HepG2 (cell line): ENCODE data around the gene ALMS1. TPM values are rescaled to one million over a fixed set of nuclear protein-coding genes. Genes with fewer than 3 reads are reported as not detected.

Experiments
- ATAC-seq: fragments of 200-7000 bp; cut with Tn5 transposase; 3 replicates; pipeline ENCODE4 v1.9.1; 2020; ENCODE audit warnings: mild to moderate bottlenecking, moderate library complexity
- BruUV-seq: library from RNA; stranded (reverse); fragments of 400-500 nt; replicated peaks from 2 replicates; lab custom pipeline; 2021; lab: Mats Ljungman, UMichigan
- CTCF ChIA-PET: fragments of 300-600 bp; formaldehyde crosslinking; extraction: SDS; loops from one replicate; lab custom pipeline; 2021; ENCODE audit warnings: low total read pairs, inconsistent platforms, low intra/inter-chr PET ratio; lab: Yijun Ruan, JAX
- POLR2A ChIA-PET: fragments of 350-600 bp; sonication (Branson Sonifier 250); formaldehyde crosslinking; loops from one replicate; lab custom pipeline; 2020; ENCODE audit warnings: antibody characterized with exemption, inconsistent platforms; lab: Yijun Ruan, JAX
- DNase-seq: peaks from one replicate; pipeline ENCODE4 v3.0.0-alpha.2; 2015; ENCODE audit warnings: low spot score
- FAIRE-seq: peaks from 3 replicates; lab custom pipeline; 2011; peaks lifted over from hg19 to GRCh38; lab: Jason Lieb, UNC
- H2AFZ ChIP-seq: one replicate; pipeline ENCODE4 v1.6.1; 2011; ENCODE audit warnings: low read length, inconsistent platforms
- H3K27ac ChIP-seq: fragments of 300-600 bp; 3 replicates; pipeline ENCODE4 v1.8.0; 2011; ENCODE audit warnings: mixed run types, mild to moderate bottlenecking, mixed read lengths, low read length, inconsistent platforms; ENCODE audit not compliant: insufficient read depth; ENCODE audit errors: extremely low read length
- H3K27me3 ChIP-seq, 2 experiments: fragments of 200-600 bp in 1 of 2; 2 replicates in 1 of 2; 3 replicates in 1 of 2; pipeline versions ENCODE4 v1.6.0 to v1.8.0; 2011; ENCODE audit warnings: low read length in 2 of 2, mild to moderate bottlenecking in 2 of 2, moderate library complexity in 2 of 2, inconsistent platforms in 1 of 2; ENCODE audit not compliant: insufficient read depth in 2 of 2, control insufficient read depth in 1 of 2
- H3K36me3 ChIP-seq, 2 experiments: fragments of 200-600 bp in 1 of 2; replicated peaks in 1 of 2; 2 replicates in 1 of 2; 3 replicates in 1 of 2; pipeline versions ENCODE4 v1.5.1 to v1.8.0; 2011; ENCODE audit warnings: low read length in 2 of 2, inconsistent platforms in 1 of 2; ENCODE audit not compliant: insufficient read depth in 2 of 2, control insufficient read depth in 1 of 2
- H3K4me1 ChIP-seq: 2 replicates; pipeline ENCODE4 v1.5.1; 2012; ENCODE audit warnings: low read length, inconsistent platforms; ENCODE audit not compliant: insufficient read depth
- H3K4me2 ChIP-seq: 2 replicates; pipeline ENCODE4 v1.6.0; 2011; ENCODE audit warnings: low read depth, low read length, inconsistent platforms
- H3K4me3 ChIP-seq, 3 experiments: fragments of 200-600 bp in 1 of 3; sonication (generic), shearing (Covaris generic) in 1 of 3; replicated peaks in 1 of 3; 2 replicates each; pipeline ENCODE4 v1.5.1; 2011 to 2016; ENCODE audit warnings: low read length in 3 of 3, inconsistent platforms in 2 of 3, low read depth in 2 of 3, mild to moderate bottlenecking in 2 of 3, control low read depth in 1 of 3, mixed read lengths in 1 of 3; ENCODE audit not compliant: insufficient read depth in 1 of 3
- H3K79me2 ChIP-seq: one replicate; pipeline ENCODE4 v1.6.1; 2011; ENCODE audit warnings: low read length, inconsistent platforms; ENCODE audit not compliant: insufficient read depth
- H3K9ac ChIP-seq: 2 replicates; pipeline ENCODE4 v1.6.0; 2011; ENCODE audit warnings: mild to moderate bottlenecking, low read depth, low read length, inconsistent platforms; ENCODE audit not compliant: insufficient read depth
- H3K9me3 ChIP-seq: 2 replicates; pipeline ENCODE4 v1.5.1; 2012; ENCODE audit warnings: mild to moderate bottlenecking, low read length
- H4K20me1 ChIP-seq: 2 replicates; pipeline ENCODE4 v1.6.0; 2011; ENCODE audit warnings: inconsistent platforms, mild to moderate bottlenecking, low read length, moderate library complexity; ENCODE audit not compliant: insufficient read depth
- ADNP ChIP-seq: sonication (generic); formaldehyde crosslinking; IDR thresholded peaks from 2 replicates; pipeline ENCODE4 v1.4.0; 2020; ENCODE audit warnings: missing genetic modification reagents
- ATAD3A ChIP-seq: sonication (generic); formaldehyde crosslinking; IDR thresholded peaks from 2 replicates; pipeline ENCODE4 v1.4.0; 2020; ENCODE audit warnings: missing genetic modification reagents
- ATRX ChIP-seq: sonication (generic); formaldehyde crosslinking; IDR thresholded peaks from 2 replicates; pipeline ENCODE4 v1.4.0; 2020; ENCODE audit warnings: missing genetic modification reagents, borderline replicate concordance
- CBX2 ChIP-seq, 2 experiments: fragments of 200-600 bp in 1 of 2; sonication (generic); formaldehyde crosslinking in 1 of 2; IDR thresholded peaks; 2 replicates each; pipeline versions ENCODE4 v1.7.0 to v1.8.1; 2018 to 2022; ENCODE audit warnings: low read depth in 2 of 2, low read length in 1 of 2, mild to moderate bottlenecking in 1 of 2, missing genetic modification reagents in 1 of 2
- E2F5 ChIP-seq: sonication (generic); formaldehyde crosslinking; conservative IDR thresholded peaks from 2 replicates; pipeline ENCODE4 v1.4.0; 2020; ENCODE audit warnings: missing genetic modification reagents
- HDAC1 ChIP-seq: sonication (generic); formaldehyde crosslinking; IDR thresholded peaks from 2 replicates; pipeline ENCODE4 v1.5.1; 2020; ENCODE audit warnings: mild to moderate bottlenecking, missing genetic modification reagents
- KDM3A ChIP-seq: IDR thresholded peaks from 2 replicates; pipeline ENCODE4 v1.6.1; 2018; ENCODE audit warnings: low read depth, missing compliant biosample characterization
- RERE ChIP-seq: IDR thresholded peaks from 2 replicates; pipeline ENCODE4 v1.6.1; 2016; ENCODE audit warnings: low read depth, missing genetic modification reagents, missing compliant biosample characterization
- RXRA ChIP-seq: sonication (generic); formaldehyde crosslinking; IDR thresholded peaks from 2 replicates; pipeline ENCODE4 v1.5.1; 2020; ENCODE audit warnings: missing genetic modification reagents
- SNAI1 ChIP-seq: sonication (generic); formaldehyde crosslinking; IDR thresholded peaks from 2 replicates; pipeline ENCODE4 v1.5.0; 2020; ENCODE audit warnings: mild to moderate bottlenecking, missing genetic modification reagents, borderline replicate concordance
- ZNF280B ChIP-seq: sonication (generic); formaldehyde crosslinking; IDR thresholded peaks from 2 replicates; pipeline ENCODE4 v1.5.0; 2020; ENCODE audit warnings: missing genetic modification reagents, mild to moderate bottlenecking, borderline replicate concordance
- ZNF543 ChIP-seq: sonication (generic); formaldehyde crosslinking; IDR thresholded peaks from 2 replicates; pipeline ENCODE4 v1.4.0; 2020; ENCODE audit warnings: mild to moderate bottlenecking, missing genetic modification reagents
- ZNF614 ChIP-seq: IDR thresholded peaks from 2 replicates; pipeline ENCODE4 v1.6.1; 2018; ENCODE audit warnings: missing biosample characterization, missing genetic modification reagents, inconsistent platforms, borderline replicate concordance
- ZNF782 ChIP-seq: sonication (generic); formaldehyde crosslinking; IDR thresholded peaks from 2 replicates; pipeline ENCODE4 v1.4.0; 2020; ENCODE audit warnings: missing genetic modification reagents, mild to moderate bottlenecking, borderline replicate concordance
- ZSCAN21 ChIP-seq: sonication (generic); formaldehyde crosslinking; IDR thresholded peaks from 2 replicates; pipeline ENCODE4 v1.8.0; 2022; ENCODE audit warnings: mild to moderate bottlenecking, missing genetic modification reagents, moderate library complexity, borderline replicate concordance
- WGBS: methylation state at CpG from one replicate; pipeline ENCODE4 v1.1.6; 2017; ENCODE audit warnings: low lambda C conversion rate; 5-methylcytosine and 5-hydroxymethylcytosine counted together
- in situ Hi-C: cut with HindIII; loops from 2 replicates; pipeline ENCODE4 v1.10.0; 2017; ENCODE audit warnings: low pct_unique_long_range_greater_than_20kb; ENCODE audit not compliant: extremely low pct_ligation_motif_present
- intact Hi-C: fragments of 100-400 bp; cut with micrococcal nuclease; formaldehyde crosslinking; loops from one replicate; pipeline ENCODE4 v1.10.0; 2022; ENCODE audit not compliant: unreplicated experiment
- polyA plus RNA-seq, 8 experiments: library from polyadenylated mRNA; depleted of rRNA in 3 of 8; stranded (reverse) in 7 of 8; unstranded in 1 of 8; fragments of >200 nt; fragmentation: Illumina TruSeq in 4 of 8; extraction: Trizol in 4 of 8; gene quantifications; 2 replicates each; pipeline versions ENCODE4 v1.2.1 to v1.2.3, GENCODE V29; 2011 to 2016; ENCODE audit warnings: low read depth in 4 of 8, missing spikeins in 1 of 8, mixed read lengths in 1 of 8; ENCODE audit not compliant: insufficient read depth in 1 of 8
- total RNA-seq, 5 experiments: library from RNA; depleted of rRNA; stranded (reverse); fragments of >200 nt; fragmentation: Illumina TruSeq; extraction: Trizol; gene quantifications; 2 replicates each; pipeline ENCODE4 v1.2.3, GENCODE V29; 2016; ENCODE audit warnings: low read depth in 1 of 5

Gene ALMS1
- total and polyA plus RNA-seq, 2 of the 13 experiments (the other 11 are each of a cell fraction or from before 2014, with no cell fraction given): 12.9 to 21.2 TPM

- ATAC-seq (peak; percentile 57), FAIRE-seq (no peak), DNase-seq (no peak)
- H3K27me3 ChIP-seq: no peaks in the 10 kb centered on the region
- ChIA-PET CTCF (no interaction called here), POLR2A (interaction anchor here (2.9 kb wide), 1 partner anchor 96 kb away, joined by 9 read pairs; the partner anchor contains the start of gene TPRKB)
- no peaks in the 10 kb centered on the region for H3K36me3 ChIP-seq
- H3K9ac ChIP-seq: peak overlapping the region; percentile 60
- no TSS peak for BruUV-seq
- H3K27ac ChIP-seq: peak overlapping the region; percentile 24
- H3K4me3 ChIP-seq: peak overlapping the region; percentile 46 to 70 (median 50)
- in situ Hi-C loops (loop anchor here (5.0 kb wide), 1 partner anchor 61 kb away; no protein-coding TSS in a partner anchor), intact Hi-C loops (no loop called here)
- H4K20me1 ChIP-seq: no peaks in the 10 kb centered on the region
- peaks cover 49% of the 10 kb centered on the region for H3K4me1 ChIP-seq
- no peaks in the 10 kb centered on the region for H3K79me2 ChIP-seq
- peak overlapping the region; percentile 4 for H2AFZ ChIP-seq
- H3K9me3 ChIP-seq: peaks cover 10% of the 10 kb centered on the region
- 8% methylated on average over 18 of the region's 19 CpGs for WGBS
- peak overlapping the region; percentile 89 for H3K4me2 ChIP-seq
- TF ChIP-seq ZNF614 (no peak), ZNF543 (no peak), ZSCAN21 (CRISPR knock-in tag) (0 out of 2 replicates have a peak, but pooled peaks have one; percentile 42), SNAI1 (no peak), RERE (CRISPR knock-in tag) (no peak), E2F5 (no peak), HDAC1 (CRISPR knock-in tag) (peak; percentile 41; the same call in 1 of the 2 replicates), ZNF280B (CRISPR knock-in tag) (peak; percentile 36; the same call in 1 of the 2 replicates), ATRX (no peak), ADNP (CRISPR knock-in tag) (no peak), KDM3A (no peak), CBX2 (IDR thresholded peaks at IDR 0.05; ENCODE audit: low read depth, low read length) (no peak), CBX2 (CRISPR knock-in tag; IDR thresholded peaks at IDR 0.05; ENCODE audit: low read depth) (peak; percentile 32; the same call in 1 of the 2 replicates), ATAD3A (CRISPR knock-in tag) (no peak), ZNF782 (CRISPR knock-in tag) (0 out of 2 replicates have a peak, but pooled peaks have one; percentile 25), RXRA (CRISPR knock-in tag) (no peak; the same call in 1 of the 2 replicates)
Measured at GRCh38 chr2:73640946-73641766, 255.5 kb downstream of the ALMS1 start.
